ENCODE data around the gene SHISAL1.

Gene SHISAL1

DNA sequence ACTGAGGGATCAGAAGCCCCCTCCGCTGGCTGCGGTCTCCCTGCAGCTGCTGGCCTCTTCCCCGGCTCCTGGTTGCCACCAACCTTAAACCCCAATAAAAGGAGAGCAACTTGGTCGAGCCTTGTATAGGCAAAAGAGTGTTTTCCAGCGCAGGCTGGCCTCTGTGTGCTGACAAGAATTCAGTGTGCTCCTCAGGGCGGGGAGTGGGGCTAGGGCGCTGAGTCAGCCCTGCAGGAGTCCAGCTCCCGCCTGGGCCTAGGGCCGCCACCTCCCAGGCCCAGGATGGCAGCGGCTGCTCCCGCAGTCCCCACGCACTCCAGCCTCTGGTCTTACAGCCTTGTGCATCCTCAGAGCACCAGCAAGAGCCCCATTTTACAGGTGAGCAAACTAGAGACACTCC, at the start of gene SHISAL1:
TSS of gene SHISAL1 (minus strand) at position 186 of the 400 bp plus-strand sequence. CDS start 12,006 bp downstream, outside the sequence.
- DNase-seq: no peak

DNA sequence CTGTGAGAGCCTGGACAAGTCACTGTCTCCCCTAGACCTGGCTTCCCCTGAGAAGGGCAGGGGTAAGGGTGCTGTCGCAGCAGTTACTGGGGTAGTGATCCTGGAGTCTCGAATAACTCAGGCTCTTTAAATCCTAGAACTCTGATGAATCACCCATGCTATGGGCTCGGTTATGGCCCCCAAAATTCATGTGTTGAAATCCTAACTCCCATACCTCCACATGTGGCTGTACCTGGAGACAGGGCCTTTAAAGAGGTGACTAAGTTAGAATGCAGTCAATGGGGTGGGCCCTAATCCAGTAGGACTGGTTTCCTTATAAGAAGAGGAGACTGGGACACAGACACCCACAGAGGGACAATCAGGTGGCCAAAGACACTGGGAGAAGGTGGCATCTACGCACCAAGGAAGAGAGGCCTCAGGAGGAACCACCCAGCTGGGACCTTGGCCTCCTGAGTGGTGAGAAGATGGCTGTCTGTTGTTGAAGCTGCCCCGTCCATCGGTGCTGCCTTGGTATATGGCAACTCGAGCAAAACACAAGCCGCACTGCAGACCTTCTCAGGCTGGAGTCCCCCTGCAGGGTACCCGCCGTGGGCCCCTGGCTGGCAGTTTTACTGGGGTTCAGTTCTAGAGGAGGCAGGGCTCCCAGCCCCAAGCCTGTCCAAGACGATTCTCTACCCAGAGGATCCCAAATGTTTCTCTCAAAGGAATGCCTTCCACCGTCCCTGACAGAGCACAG, 48.8 kb upstream of the SHISAL1 start:
- DNase-seq: no peak

DNA sequence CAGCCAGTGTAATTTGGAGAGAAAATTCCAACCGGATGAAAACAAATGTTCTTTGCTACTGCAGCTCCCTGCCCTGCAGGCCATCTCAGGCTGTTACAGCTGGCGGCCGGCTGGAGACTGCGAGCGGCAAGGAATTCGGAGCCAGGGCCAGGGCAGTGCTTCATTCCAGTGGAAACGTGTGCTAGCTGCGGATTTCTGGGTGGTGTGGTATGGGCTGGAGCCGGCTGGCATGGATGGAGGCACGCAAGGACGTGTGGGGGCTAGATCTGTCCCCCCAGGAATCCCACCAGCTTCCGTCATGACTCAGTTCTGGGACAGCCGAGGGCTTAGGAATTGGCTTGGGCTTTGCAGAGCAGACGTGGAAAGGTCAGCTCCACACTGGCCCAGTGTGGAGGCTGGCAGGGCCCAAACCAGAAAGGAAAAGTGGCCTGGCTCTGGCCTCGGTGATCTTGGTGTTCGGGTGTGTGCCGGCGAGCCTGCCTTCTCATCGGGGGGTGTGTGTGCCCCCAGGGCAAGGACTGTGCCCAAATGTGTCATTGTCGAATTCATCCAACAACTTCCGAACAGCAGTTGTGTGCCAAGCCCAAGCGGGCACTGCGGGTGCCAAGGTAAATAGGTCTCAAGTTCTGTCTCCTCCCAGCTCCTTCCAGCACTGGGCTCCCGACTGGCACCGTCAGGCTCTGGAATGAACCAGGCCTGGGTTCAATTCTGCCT, 48.1 kb upstream of the SHISAL1 start:
- DNase-seq: no peak

DNA sequence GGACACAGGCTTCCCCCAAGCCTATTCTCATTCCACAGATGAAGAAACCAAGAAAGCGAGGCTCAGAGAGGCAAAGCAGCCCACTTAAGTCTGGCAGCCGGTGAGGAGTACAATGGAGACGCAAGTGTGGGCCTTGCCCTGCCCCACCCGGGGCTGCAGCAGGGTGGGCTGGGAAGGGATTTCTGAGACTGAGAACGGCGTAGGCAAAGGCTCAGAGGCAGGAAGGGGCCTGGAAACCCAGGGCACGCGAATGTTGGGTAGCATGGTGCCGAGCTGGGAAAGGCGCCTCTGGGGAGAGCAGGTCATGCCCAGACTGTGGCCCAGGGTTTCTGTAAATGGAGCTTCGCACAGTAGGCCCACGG, 47.5 kb upstream of the SHISAL1 start:
- no peak for DNase-seq

DNA sequence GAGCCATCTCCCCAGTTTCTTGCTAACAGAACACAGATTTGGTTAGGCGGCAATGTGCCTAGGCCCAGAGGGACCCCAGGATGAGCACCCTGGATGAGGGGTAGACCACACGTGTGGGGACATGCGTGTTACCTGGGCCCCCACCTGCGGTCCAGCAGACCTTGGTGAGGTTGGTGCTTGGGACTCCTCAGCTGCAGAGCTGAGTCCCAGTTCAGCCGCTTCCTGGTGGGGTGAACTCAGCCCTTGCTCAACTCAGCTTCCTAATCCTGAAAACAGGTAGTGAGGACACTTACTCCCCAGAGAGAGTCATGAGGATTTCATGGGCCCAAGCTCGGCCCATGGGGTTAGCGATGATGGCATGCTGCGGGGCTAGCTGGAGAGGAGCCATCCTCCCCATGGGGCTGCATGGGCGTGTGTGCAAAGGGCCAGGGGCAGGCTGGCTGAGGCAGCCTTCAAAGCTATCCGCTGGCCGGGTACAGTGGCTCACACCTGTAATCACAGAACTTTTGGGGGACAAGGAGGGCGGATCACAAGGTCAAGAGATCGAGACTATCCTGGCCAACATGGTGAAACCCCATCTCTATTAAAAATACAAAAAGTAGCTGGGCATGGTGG, 46.9 kb upstream of the SHISAL1 start:
- DNase-seq: no peak

DNA sequence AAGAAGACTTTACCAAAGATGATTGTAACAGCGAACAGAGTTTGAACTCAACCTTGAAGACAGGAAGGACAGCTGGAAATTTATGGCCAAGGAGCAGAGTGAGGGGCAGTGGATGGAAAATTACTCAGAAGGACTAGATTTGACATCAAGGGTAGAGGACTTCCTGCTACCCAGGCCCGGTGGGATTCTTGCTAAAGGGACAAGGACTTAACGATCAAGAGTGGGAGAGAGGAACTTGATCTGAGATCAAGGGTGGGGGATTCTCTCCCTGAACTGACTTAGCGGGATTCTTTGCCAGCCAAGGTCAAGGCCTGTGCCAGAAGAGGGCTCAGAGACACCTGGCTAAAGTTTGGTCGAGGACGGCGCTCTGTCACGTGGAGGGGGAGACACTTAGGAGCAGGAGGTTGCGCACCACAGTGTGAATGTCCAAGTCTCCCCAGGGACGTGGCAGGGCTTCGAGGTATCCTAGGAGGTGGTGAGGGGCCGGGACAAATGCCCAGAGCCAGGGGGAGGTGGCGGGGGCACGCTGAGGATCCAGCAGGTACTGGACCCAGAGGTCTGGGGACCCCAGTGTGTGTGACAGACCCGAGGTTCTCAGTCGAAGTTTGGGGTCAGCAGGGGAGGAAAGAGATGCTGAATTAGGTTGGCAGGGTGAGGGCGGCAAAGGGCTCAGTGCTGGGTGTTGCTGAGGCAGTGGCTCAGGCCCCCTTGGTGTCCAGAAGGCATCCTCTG, 46.1 kb upstream of the SHISAL1 start:
- no peak for DNase-seq

DNA sequence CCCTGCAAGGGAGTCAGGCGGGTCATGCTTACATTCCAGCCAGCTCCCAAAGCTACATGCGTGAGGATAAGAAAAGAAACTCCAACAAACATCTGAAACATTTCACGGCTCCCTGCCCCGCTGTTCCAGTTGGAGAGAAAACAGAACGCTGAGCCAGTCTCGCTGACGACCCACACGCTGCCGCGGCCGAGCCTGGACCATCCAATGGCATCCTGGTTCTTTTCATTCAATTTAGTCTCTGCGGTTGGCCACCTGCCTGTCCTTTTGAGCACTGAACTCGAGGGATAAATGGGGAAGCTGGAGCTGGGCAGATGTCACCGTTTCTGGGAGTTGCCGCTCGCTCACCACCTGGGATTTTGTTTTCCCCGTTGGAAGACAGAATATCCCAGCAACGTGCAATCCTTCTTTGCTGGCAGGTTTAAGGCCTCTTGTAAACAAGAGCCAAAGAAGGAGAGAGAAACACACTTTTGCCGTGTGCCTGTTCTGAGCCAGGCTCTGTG, 45.3 kb upstream of the SHISAL1 start:
- no peak for DNase-seq

DNA sequence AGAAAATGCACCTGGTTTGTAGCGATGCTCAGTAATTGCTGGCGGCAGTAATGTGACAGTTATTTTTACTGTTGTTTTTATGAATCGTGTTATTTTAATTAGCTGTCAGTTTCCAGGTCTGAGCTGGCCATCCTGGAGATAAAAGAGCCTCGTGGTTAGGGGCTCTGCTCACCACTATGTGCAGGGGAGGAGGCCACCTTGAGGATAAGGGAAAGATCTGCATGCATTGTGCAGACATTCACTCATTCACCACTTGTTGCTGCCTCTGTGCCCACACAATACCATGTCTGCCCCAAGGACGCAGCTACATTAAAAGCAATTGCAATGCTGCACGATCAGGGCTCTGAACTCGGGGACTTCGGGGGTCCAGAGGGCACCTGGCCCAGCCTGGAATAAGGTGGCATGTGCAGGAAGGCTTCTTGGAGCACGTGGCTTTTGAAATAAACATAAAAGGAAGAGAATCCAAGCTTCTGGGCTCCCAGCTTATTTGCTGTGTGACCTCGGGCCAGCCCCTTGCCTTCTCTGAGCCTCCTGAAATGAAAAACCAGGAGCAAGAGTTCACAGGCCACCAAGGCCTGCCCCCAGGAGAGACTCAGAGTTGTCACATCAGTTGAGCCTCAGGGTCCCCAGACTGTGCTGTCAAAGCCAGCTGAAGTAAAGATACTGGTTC, 44.7 kb upstream of the SHISAL1 start:
- DNase-seq: no peak

DNA sequence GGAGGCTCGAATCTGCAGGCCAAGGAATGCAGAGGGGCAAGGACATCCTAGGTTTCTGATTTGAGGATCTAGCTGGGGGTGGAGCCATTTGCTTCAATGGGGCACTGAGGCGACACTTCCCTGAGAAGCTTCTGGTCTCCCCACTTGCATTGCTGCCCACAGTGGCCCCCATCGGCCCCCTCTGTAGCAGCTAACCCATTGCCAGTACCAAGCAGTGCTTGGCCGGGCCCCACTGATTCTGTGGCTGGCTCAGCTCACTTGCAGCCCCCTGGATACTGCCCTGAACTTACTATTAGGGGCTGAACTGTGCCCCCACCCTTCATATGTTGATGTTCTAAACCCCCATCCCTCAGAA, 42.9 kb upstream of the SHISAL1 start:
- no peak for DNase-seq

DNA sequence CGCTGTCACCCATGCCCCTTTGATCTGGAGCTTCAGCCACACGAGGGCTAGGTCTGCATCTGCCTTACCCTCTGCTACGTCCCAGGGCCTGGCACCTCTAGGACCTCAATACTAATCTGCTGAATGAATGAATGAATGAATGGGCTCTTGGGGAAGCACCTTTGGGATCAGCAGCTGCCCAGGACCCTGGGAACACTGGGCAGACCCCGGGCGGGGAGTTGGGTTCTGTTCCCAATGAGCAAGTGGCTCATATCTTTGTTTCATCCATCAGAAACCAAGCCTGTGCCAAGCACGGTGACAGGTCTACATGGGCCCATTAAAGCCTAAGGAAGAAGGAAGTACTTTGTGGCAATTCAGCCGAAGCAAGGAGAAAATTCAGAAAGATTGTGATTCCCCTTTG, 41.5 kb upstream of the SHISAL1 start:
- no peak for DNase-seq

DNA sequence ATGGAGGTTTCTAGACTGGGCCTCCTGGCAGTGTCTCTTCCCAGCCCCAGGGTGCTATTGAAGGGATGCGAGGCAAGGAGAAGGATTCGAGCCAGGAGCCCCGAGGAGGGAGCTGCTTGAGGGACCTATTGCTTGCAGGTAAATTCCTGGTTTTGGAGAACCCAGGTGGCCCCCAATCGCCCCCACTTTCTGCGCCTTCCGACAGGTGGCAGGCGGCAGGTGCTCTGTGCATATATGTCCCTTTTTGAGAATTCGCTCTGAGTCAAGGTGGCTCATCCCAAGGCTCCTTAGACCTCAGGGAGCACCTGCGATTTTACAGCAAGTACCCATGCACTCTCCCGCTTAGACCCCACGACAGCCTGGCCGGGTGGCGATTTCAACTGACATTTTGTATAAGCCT, 40.3 kb upstream of the SHISAL1 start:
- no peak for DNase-seq

DNA sequence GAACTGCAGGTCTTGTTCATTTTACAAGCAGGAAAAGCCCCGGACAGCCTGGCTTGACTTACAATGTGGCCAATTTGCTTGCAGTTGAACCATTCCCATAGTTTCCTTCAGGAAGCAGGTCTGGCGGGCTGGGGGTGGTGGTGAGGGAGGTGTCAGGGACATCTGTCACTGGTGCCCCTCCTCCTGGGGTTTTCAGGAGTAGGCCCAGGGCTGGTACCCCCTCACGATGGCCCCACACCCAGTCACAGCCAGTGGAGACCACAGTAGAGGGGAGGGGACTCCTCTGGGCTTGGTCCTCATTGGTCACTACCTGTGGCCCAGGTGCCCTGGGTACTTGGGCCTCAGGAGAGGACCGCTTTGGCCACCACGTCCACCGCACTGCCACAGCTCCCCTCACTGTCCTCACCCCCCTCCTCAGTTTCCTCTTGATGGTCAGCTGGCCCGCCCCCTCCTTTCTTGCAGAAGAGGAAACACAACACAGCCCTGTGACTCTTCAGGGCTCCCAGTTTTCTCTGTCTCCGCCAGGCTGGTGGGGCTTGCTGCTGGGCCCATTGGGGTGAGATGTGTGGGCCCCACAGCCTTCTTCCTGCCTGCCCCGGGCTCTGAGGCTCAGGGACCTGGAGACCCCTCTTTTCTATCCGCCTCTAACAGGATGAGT, 39.8 kb upstream of the SHISAL1 start:
- no peak for DNase-seq

DNA sequence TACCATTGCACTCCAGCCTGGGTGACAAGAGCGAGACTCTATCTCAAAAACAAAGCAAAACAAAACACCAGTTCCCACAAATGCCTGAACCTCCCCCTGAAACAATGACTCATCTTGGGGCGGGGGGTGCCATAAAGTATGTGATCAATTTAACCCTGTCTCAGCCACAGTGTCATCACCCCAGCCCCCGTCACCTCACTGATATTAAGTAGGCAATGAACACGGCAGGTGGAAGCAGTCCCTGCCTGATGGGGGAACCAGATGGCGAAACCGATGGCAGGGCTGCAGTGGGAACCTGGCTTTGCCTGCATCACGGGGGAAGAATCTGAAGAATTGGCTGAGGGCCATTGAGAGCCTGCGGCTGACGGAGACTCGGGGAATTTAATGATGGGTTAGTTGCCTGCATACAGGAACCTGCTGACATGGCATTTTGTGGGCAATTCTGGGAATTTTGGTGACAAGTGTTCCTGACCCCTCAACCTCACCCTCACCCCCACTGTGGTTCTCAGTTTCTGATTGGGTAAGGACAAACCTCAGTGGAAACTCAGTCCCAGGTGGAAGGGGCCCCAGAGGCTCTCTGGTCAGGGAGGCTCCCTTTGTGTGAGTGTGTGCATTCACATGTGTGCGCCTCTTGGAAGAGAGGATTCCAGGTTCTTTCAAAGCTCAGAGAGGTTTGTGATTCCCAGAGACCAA, 39.1 kb upstream of the SHISAL1 start:
- DNase-seq: no peak

DNA sequence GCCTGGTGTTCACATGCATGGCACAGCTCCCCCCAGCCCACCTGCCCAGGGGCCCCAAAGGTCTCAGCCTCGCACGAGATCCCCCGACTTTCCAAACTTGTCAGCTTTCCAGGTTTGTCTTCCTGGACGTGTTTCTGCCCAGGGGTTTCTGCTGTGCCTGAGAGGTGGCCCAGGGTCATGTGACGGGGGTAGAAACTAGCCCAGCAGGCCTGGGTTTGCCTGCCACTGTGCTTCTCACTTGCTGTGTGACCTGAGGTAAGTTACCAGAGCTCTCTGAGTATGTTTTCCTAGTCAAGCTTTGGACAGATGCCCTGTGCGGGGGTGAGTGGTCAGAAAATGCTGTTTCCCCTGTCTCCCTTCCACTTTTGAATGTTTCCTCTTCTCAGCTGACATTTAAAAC, 38.3 kb upstream of the SHISAL1 start:
- no peak for DNase-seq

DNA sequence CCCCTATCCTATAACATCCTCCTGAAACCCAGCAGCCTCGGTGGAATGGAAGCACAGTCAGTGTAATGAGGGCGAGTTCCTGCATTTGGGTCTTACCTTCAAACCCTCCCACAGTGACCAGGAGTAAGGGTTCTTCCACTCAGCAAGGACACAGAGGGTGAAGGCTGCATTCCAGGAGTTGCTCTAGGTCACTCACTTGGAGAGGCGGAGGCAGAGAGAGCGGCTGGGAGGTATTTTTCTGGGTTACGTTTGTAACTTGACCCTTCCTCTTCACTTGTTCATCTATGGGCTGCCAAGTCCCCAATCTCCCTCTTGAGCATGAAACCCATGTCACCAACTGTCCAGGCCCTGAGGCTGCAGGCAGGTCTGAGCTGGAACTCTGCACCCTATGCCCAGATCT, 36.8 kb upstream of the SHISAL1 start:
- no peak for DNase-seq

DNA sequence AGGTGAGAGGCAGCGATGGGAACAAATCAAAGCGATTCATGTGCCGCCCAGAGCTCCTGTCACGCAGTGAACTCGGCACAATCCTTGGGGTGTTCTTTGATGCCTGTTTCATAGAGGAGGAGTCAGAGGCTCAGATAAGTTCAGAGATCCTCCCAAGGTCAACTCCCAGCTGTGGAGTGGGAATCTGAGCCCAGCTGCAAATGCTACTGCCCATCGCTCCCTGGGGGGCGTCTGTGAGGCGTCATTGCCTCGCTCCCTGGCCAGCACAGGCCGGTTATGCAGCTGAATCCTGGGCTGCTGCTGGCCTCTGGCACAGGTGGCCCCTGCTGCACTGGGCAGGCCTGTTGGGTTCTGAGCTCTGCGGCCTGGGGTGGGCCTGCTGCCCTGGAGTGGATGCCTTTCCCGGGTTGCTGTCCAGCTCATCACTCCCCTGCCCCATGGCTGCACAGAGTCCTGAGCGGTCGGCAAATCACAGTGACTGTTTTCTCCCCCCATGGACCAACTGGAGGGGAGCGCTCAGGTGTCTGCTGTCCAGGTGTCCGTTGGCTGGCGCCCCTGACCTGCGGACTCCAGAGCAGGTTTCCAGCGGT, 36.3 kb upstream of the SHISAL1 start:
- DNase-seq: no peak

DNA sequence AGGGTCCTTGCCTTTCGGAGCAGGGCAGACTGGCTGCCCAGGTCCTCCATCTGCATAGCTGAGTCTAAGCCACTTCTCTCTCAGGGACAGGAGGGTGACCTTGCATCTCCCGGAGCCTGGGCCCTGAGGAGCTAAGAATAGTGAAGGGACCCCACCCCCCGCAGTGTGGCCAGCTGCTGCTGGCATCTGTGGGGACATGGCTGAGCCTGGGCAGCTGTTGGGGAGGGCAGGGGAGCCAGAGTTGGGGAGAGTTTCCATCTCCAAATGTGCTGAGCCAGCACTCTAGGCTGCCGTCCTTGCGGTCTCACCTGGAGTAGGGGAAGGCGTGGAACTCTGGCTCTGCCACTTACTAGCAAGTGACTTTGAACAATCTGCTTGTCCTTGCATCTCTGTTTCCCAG, 34.8 kb upstream of the SHISAL1 start:
- no peak for DNase-seq

DNA sequence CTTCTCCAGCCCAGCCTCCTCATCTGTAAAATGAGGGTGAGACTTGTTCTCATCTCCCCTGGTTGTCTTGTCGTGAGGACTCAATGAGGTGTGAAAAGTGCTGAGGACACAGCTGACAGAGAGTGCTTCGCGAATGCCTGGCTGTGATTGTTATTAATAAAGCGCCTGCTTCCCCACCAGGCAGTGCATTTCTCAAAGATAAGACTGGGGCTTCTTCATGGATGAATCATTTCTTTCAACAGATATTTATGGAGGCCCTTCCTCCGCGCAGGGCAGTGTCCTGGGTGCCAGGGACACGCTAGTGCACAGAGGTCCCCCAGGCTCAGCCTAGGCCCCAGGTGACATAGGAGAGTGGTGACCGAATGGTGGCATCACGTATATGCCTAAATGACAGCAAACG, 34.3 kb upstream of the SHISAL1 start:
- DNase-seq: no peak

DNA sequence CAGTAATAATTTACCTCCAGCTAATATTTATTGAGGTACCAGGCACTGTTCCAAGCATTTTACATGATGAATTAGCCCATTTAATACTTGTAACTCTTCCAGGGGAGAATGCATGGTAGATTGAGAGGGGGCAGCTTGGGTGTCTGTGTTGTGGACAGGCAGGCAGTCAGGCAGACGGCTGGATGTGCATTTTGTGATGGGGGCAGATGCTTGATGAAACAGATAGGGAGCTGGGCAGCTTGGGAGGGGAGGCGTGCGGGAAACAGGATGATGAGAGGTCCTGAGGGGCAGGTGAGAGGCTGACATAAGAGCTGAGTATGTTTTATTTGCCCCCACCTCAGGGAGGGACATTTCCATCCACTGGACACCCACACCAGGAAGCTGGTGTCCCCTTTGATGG, 33.1 kb upstream of the SHISAL1 start:
- DNase-seq: no peak

DNA sequence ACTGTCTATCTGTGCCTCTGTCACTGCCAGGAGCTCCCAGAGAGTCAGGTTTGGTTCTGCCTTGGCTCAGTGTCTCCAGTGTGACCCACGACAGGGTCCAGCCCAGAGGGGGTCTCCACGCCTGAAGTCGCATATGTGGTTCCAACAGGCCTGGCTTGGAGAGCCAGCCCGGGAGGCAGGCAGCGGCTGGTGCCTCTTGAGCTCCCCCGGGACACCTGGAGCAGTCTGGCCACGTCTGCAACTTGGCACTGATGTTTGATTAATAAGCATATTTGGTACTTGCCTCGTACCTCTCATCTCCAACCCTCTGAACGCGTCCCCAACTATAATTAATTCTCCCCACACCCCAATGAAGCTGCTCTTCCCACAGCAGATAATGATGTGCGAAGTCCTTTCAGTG, 31.7 kb upstream of the SHISAL1 start:
- DNase-seq: no peak

DNA sequence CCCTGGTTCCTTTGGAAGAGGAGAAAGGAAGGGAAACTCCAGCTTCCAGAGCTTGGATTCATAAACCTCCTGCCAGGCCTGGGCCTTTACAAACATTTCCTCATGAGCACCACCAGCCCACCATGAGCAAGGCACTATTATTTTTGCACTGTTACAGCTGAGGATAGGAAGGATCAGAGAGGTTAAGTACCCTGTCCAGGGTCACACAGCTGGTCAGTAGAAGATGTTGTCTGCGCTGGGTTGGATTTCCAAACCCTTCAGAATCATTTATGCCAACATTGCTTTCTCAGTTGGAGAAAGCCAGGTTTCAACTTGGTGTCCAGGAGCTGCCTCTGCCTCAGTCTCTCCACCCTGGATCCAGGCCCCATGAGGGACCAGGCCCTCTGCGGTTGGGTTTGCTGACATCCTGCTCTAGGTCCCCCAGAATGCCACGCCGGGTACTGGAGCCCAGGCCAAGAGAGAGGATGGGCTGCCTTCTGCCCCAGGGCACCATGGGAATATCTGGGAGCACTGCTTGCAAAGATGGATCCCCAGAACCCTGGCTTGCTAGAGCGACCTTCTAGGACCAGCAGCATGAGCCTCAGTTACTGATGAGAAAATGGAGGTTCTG, 29.7 kb upstream of the SHISAL1 start:
- DNase-seq: no peak

Measured in activated CD4-positive, alpha-beta T cell treated with anti-CD3 and anti-CD28 coated beads for 4 hours (primary cell).